GM21786 (cell line): ENCODE data around the gene DDX17.

Experiments
- ATAC-seq: cut with Tn5 transposase; IDR thresholded peaks from one replicate; pipeline ENCODE4 v1.9.1; 2021; ENCODE audit not compliant: unreplicated experiment

The DDX17 gene

DNA sequence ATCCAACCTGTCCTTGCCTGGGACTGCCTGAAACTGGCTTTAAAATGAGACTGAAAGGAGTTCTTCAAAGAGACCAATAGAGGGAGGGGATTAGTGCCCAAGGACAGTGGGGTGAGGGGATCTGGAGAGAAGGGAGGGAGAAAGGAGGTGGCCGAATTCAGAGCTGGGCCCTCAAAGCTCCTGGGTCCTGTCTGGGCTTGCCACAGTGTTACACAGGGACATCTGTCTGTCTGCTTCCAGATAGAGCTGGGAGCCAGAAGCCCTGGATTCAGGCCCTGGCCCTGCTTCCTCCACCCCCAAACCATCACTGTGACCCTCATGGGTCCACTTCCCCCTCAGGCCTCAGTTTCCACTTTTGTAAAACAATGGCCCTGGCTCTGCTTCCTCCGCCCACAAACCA is 54.7 kb downstream of the DDX17 start:
- ATAC-seq, result no peak

DNA sequence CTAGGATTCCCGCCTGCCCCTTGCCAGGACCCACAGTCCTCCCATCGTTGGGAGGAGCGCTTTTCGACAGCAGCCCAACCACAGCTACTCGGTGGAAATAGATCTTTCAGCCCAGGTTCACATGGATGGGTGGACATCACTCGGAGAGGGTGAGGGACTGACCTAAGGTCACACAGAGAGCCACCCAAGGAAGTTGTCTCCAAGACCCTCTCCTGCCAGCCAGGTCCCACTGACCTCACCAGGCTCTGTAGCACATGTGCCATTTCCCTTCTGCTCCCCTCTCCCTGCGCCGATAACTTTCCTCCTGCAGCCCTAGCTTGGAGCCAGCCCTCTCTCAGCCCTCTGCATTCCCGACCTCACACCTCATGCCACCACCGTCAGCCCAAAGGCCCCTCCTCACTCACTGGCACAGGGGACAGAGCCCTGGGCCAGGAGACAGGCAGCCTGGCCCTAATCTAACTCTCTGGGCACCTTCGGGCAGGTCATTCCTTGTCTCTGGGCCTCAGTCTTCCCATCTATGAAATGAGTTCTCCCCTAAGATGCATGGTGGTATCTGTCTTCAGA is 55.8 kb downstream of the DDX17 start:
- ATAC-seq, result no peak

DNA sequence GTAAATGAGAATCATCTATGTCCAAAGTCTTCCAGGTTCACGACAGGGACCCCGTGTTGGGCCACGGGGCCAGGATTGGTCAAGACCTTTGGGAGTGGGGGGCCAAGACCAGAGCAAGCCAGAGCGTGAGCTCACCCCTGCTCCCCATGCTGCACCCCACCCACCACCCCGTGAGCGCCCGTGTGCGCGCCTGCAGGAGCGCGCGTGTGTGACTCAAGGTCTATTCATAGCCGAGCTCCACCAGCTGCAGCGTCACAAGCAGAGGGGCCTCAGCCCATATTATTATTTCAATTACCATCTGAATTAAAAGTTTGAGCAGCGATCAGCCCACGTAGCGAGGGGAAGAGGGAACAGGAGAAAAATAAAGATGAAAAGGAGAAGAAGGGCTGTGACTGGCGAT is 56.3 kb downstream of the DDX17 start:
- no peak for ATAC-seq

DNA sequence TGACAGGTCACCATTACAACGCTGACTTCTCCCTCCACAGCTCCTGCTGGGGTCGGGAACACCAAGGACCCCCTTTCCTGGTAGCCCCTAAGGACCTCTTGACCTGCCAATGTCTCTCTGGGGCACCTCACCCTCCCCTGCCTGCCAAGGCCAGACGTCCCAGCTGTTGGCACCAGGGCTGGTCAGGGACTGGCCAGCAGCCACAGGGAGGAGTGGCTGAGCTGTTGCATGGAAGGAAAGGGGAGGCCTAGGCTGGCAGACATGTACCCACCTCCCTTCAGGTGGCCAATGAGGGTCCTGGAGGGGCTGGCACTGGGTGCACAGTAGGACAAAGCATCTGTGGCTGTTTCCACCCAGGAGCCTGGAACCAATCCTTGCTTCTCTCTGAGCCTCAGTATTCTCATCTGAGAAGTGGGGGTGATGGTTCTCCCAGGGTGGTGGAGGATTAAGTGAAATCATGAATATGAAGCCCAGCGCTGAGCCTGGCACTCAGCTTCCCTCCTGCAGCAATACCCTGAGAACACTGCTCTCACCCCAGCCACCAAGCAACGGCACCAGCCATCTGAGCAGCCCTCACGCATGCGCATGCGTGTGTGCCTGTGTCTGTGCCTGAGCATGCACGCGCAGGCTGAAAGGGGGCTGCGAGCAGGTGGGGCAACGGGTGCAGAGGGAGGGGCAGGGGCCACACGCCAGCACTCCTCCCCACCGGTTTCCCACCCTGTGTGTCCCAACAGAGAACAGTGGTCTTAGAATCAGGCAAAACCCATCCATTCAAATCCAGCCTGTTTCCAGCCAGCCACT is 57.0 kb downstream of the DDX17 start:
- ATAC-seq, result no peak

DNA sequence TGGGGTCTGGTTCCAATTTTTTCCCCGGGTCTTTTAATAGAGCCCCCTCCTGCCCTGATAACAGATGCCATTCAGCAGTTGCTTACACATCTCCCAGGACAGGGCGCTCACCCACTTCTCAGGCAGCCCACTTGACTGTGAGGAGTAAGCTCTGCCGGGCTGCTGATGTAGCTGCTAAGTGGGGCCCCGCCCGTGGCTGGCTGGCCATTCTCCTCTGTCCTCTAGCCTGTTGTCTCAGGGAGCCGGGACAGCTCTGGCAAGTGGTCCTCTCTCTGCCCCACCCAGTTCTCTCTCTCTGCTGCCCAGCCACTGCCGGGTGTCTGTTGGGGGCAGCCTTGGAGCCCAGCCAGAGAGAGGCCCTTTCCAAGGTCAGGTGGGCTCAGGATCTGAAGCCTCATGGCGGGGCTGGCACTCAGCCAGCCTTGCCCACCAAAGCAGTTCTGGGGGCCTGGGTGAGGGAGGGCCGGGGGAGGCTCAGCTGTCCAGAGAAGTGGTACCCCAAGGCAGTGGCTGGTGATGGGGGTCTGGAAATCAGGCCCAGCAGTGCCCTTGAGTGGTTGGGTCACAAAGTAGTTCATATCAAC is 60.0 kb downstream of the DDX17 start:
- ATAC-seq, result no peak

DNA sequence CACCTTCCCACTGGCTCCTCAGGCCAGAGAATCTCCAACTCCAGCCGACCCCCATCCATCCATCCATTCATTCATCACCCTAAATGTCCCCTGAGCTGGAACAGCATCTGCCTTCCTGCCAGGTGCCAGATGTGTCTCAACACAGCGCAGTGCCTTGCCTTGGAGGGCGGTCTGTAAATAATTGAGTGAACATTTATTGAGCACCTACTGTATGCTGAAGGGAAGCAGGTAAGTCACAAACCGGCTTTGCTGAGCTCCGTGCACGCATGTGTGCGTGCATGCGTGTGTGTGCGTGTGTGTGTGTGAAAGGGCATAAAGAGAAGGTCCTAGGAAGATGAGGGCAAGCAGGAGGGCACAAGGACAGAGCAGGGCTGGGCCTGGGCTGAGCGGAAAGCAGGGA is 61.3 kb downstream of the DDX17 start:
- no peak for ATAC-seq

DNA sequence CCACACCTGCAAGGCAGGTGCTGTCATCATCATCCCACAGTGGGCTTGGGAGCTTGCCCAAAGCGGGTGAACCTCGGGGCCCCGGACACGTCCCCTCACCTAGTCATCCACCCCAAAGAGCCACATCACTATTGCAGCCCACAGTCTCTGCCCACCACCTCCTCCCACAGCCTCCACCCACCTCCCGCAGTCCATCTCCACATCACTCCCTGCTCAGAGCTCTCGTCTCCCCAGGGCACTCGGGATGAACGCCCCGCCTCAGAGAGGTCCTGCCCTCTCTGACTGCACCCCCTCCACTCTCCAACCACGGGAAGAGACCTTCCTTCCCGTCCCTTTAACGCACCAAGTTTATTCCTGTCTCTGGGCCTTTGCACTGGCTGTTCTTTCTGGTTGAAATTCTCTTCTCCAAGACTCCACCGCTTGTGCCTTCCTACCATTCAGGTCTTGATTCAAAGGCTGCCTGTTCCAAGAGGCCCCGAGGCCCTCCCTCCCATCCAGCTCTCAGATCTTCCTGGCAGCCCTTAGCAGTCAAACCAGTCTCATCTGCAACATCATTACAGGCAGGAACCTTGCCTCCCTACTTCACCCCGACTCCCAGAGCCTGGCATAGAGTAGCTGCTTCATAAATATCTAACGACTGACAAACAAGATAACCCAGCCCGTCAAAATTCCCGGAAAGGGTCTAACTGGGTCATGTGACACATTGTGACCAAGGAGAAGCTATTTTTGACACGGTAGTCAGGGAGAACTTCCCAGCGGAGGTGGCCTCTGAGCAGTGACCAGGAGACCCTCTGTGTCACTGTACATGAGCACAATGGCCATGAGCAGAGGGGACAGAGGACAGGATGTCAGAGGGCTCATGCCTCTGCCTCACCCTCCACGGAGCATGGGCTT is 62.2 kb downstream of the DDX17 start:
- no peak for ATAC-seq

DNA sequence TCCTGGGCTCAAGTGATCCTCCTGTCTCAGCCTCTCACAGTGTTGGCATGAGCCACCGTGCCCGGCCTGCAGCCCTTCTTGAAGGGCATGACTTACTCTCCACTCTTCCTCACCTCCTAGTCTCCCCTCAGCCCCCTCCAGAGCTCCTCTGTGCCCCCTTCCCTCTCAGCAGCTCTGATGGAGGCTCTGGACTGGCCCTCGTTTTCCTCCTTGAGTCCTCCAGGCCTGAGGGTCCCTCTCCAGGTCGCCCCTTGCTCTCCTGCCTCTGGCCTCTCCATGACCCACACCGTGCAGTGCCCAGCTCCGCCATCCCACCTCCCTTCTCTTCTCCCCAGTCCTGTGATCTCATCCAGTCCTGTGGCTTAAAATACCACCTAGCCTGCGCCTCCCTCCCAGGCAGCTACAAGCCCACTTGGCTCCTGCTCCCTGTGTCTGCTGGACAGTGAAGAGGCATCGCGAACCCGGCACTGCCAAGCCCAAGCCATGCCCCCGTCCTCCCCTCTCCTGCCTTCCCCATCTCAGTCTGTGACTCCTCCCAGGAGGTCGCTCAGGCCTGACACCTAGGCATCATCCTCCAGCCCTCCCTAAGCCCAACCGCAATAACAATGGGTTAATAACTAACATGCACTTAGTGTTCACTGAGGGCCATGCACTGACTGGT is 63.0 kb downstream of the DDX17 start:
- ATAC-seq, result no peak

DNA sequence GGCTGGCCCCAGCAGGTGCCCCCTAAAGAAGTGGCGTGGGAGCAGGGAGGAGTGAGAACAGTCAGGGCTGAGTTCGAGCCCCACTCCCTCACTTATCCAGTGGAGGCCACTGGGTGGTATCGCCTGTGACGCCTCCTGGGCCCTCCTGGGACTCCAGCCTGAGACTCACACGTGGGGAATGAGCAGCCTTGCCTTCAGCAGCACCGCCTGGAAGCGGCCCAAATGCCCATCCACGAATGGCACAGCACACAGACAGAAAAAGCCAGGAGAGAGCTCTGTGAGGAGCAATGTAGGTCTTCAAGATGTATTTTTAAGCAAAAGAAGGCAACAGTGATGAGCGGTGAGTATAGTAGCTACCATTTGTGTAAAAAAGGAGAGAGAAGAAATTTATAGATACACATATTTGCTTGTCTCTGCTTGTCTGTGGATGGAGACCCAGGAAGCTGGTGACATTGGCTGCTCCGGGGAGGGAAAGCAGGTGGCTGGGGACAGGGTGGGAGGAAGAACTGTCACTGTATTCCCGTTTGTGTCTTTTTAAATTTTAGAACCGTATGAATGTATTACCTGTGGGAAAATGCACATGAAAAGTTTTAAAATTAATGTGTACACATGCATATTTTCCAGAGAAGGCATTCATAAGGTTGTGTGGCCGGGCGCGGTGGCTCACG is 64.4 kb downstream of the DDX17 start:
- ATAC-seq, result no peak

DNA sequence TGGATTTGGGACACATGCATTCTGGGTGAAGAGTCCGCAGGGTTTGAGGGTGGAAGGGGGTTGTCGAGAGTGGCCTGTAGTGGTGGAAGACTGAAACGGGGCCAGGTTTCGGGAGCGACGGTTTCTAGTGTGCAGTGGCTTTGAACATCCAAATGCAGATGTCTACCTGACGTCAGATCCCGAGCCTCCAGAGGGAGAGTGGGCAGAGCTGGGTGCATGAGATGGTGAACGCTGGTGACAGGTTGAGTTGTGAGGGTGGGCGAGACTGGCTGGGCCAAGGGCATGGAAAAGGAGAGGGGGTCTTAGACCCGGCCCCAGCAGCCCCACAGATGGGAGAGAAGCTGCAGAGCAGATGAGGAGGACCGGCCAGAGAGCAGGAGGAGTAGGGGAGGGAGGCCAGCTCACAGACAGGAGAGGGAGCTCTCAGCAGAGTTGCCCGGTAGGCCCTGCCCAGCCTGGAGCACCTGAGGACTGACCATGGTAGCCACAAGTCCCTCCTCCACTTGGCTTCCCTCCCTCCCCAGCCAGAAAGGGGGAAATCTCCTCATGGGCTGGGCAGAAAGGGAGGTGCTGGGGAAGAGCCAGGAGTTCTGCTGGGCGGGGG is 65.3 kb downstream of the DDX17 start:
- ATAC-seq, result no peak

DNA sequence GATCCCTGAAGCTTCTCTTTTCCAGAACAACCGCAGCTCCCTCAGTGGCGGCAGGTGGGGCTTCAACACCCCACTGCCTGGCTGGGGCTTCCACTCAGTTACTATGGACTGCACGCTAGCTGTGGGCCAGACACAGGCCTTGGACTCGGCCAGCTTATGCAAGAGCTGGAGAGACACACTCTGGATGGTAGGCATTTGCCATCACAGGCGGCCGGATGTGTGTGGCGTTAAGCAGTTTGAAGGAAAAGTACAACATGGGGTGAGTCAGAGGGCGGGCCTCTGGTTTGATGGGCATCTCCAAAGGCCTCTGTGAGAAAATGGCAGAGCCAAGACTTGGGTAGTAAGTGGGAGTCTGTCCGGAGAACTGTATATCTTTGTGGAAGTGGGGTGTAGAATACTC is 68.7 kb downstream of the DDX17 start:
- ATAC-seq, result no peak

DNA sequence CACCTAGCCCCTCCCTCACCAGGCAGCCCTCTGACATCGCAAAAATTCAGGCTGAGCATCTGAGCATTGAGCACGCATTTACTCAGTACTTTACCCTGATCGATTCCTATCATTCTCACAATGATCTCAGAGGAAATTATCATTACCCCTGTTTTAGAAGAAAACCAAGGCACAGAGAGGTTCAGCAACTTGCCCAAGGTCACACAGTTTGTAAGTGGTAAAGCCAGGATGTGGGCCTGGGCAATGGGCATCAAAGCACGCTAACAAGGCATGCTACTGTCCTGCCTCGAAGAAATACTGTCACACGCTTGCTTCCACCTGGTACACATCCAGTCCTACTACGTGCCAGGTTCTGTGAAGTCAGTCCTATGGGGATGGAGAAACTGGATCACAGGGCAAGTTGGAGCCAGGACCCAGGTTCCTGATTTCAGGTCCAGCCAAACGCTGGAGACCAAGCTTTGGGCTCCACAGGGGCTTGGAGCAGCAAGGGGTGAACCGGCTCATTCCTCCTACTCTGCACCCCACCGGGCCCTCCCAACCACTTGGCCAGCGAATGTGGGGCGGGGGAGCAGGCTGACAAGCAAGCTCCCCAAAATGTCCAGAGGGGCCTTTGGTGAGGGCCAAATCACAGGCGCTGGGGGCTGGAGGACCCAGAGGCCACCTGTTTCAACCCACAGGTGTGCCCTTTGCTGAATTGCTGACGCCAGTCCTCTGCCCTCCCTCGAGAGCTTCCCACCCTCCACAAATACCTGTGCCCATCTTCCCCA is 69.3 kb downstream of the DDX17 start:
- no peak for ATAC-seq

DNA sequence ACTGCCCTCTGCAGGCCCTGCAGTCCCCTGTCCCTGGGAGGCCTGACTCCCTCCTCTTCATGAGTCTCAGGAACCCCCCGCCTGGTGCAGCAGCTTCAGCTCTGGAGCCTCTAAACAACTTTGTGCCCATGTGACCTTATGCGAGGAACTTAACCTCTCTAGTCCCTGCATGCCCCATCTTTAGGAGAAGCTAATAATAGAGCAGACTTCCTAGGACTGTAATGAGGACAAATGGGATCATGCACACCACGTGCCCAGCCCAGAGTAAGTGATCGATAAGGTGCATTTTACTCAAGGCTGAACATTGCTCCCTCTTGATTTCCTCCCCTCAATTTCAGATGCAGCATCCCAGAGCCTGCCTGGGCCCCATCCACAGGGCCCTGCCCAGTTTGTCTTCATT is 70.1 kb downstream of the DDX17 start:
- ATAC-seq, result no peak

DNA sequence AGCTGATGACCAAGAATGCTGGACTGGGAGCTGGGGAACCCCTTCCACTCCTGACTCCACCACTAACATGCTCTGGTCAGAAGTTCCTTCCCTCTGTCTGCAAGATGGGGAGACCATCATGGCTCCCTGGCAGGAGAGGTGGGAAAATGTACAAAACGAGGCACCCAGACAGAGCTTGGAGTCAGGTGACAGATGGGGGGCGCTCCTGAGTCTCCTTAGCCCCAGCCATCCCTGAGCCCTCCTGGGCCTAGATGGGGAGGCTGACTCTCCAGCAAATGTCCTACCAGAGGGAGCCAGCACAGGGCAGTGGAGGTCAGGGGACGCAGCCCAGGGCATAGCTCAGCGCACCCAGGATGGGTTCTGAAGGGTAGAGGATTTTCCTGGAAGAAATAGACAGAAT is 71.1 kb downstream of the DDX17 start:
- ATAC-seq, result no peak

DNA sequence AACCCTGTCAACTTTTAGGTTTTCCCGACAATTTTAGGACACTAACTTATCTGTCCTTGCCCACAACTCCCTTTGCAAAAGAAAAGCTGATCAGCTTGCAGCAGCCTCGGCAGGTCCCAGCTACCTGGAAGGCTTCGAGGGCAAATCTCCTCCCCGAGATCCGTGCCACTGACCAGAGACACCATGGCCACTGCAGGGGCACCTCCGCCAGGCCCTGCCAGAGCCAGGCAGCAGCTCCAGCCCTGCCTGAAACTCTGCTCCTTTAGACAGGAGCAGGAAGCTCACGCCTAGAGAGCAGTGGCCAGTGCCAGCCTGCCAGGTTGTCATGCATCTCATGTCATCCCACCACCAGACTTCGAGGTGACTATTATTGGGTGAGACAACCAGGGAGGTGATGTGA is 72.2 kb downstream of the DDX17 start:
- ATAC-seq, result no peak
